SU-DHL-6 (cell line): ENCODE results near the gene TRIM24.

Experiments
- CTCF ChIP-seq: fragments of 200-600 bp; sonication (generic); IDR thresholded peaks from one replicate; pipeline ENCODE4 v1.5.1; 2017; ENCODE audit warnings: antibody characterized with exemption, mild to moderate bottlenecking, low read length, moderate library complexity; ENCODE audit not compliant: insufficient read depth, poor library complexity, severe bottlenecking
- EZH2phosphoT487 ChIP-seq: fragments of 200-600 bp; sonication (generic), shearing (Covaris generic); conservative IDR thresholded peaks from 2 replicates; pipeline ENCODE4 v1.6.1; 2018; ENCODE audit warnings: mild to moderate bottlenecking, antibody characterized with exemption, low read length, moderate library complexity, mixed read lengths

- TF ChIP-seq CTCF: no peak
- no peak for TF ChIP-seq EZH2phosphoT487
These were observed 15.3 kb downstream of the TRIM24 start for GRCh38 chr7:138475377-138475776.
